OCI-LY3 (cell line): ENCODE measurements around the gene SEMA6A.

Source experiments
- H2AFZ ChIP-seq: fragments of 200-600, 300-600 bp; shearing (Covaris generic); 2 replicates; pipeline ENCODE4 v1.6.0; 2014; ENCODE audit warnings: antibody characterized with exemption, low read depth, low read length
- H3K27ac ChIP-seq: fragments of 200-600, 300-600 bp; sonication (generic); 2 replicates; pipeline ENCODE4 v1.5.1; 2014; ENCODE audit warnings: mild to moderate bottlenecking, low read length, moderate library complexity, mixed read lengths
- H3K27me3 ChIP-seq: fragments of 200-600, 300-600 bp; sonication (generic); 2 replicates; pipeline ENCODE4 v1.6.1; 2014; ENCODE audit warnings: low read depth, low read length, mixed read lengths
- H3K36me3 ChIP-seq: fragments of 200-600, 300-600 bp; sonication (generic); replicated peaks from 2 replicates; pipeline ENCODE3; 2014; ENCODE audit warnings: low read depth, low read length, mixed read lengths
- H3K4me1 ChIP-seq: fragments of 300-600, 200-600 bp; sonication (generic); 2 replicates; pipeline ENCODE4 v1.6.1; 2014; ENCODE audit warnings: low read length, mixed read lengths
- H3K4me2 ChIP-seq: fragments of 200-600, 300-600 bp; sonication (generic); 2 replicates; pipeline ENCODE4 v1.6.1; 2014; ENCODE audit warnings: low read length, mixed read lengths
- H3K4me3 ChIP-seq: fragments of 300-600, 200-600 bp; sonication (generic); 2 replicates; pipeline ENCODE4 v1.5.1; 2014; ENCODE audit warnings: antibody characterized with exemption, mild to moderate bottlenecking, low read length, moderate library complexity
- H3K79me2 ChIP-seq: fragments of 300-600, 200-600 bp; shearing (Covaris generic); 2 replicates; pipeline ENCODE4 v1.6.1; 2014; ENCODE audit warnings: mild to moderate bottlenecking, low read length, mixed read lengths
- H3K9ac ChIP-seq: fragments of 300-600, 200-600 bp; shearing (Covaris generic); 2 replicates; pipeline ENCODE4 v1.6.0; 2014; ENCODE audit warnings: mild to moderate bottlenecking, low read length, moderate library complexity
- H3K9me3 ChIP-seq: fragments of 200-600, 300-600 bp; shearing (Covaris generic); 2 replicates; pipeline ENCODE4 v1.6.1; 2014; ENCODE audit warnings: low read length, mixed read lengths; ENCODE audit not compliant: insufficient read depth
- H4K20me1 ChIP-seq: fragments of 200-600, 300-600 bp; sonication (generic); 2 replicates; pipeline ENCODE4 v1.6.1; 2016; ENCODE audit warnings: low read length, mixed read lengths; ENCODE audit not compliant: insufficient read depth
- CTCF ChIP-seq: fragments of 200-600, 300-600 bp; sonication (generic); IDR thresholded peaks from 2 replicates; pipeline ENCODE4 v1.5.1; 2014; ENCODE audit warnings: antibody characterized with exemption, low read length, low read depth
- EZH2phosphoT487 ChIP-seq: fragments of 200-600 bp; shearing (Covaris generic); IDR thresholded peaks from 2 replicates; pipeline ENCODE4 v1.6.1; 2018; ENCODE audit warnings: antibody characterized with exemption, mixed run types, low read depth

The SEMA6A gene

GRCh38 chr5:116561658-116562057 is 13.0 kb downstream of the SEMA6A start:
- no peaks in the 10 kb centered on the region for H3K9me3 ChIP-seq
- H4K20me1 ChIP-seq, result no peaks in the 10 kb centered on the region
- H3K36me3 ChIP-seq, result no peaks in the 10 kb centered on the region
- H3K79me2 ChIP-seq, result no peaks in the 10 kb centered on the region
- no peak overlapping the region for H3K4me2 ChIP-seq
- H3K4me1 ChIP-seq, result peaks cover 8% of the 10 kb centered on the region
- no peaks in the 10 kb centered on the region for H3K27me3 ChIP-seq
- TF ChIP-seq CTCF, result no peak
- TF ChIP-seq EZH2phosphoT487, result no peak
- no peak overlapping the region for H3K4me3 ChIP-seq
- H3K27ac ChIP-seq, result no peak overlapping the region
- H3K9ac ChIP-seq, result no peak overlapping the region
- no peak overlapping the region for H2AFZ ChIP-seq

DNA sequence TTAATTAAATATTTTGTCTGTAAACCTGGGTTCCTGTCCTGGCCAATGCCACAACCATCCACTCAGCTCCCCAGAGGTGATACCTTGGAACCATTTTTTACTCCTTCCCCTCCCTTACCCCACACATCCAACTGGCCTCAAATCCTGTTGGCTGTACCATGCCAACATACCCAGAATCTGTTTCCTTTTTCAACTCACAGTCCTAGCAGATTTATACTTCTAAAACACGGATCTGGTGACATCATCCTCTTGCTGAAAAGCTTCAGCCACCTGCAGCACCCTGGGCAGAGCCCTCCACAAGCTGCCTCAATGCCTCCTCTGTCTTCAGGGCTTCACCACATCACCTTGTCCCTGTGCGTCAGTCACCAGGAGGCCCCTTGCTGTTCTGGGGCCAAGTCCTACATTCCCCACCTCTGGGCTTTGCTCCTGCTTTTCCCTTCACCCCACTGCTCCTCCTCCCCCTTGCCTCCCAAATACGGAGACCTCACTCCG is 14.9 kb downstream of the SEMA6A start:
- H2AFZ ChIP-seq, result no peak overlapping the region
- no peak for TF ChIP-seq CTCF
- no peak overlapping the region for H3K9ac ChIP-seq
- H3K9me3 ChIP-seq, result no peaks in the 10 kb centered on the region
- no peak overlapping the region for H3K4me2 ChIP-seq
- H3K4me1 ChIP-seq, result no peaks in the 10 kb centered on the region
- no peaks in the 10 kb centered on the region for H3K79me2 ChIP-seq
- H4K20me1 ChIP-seq, result no peaks in the 10 kb centered on the region
- no peaks in the 10 kb centered on the region for H3K27me3 ChIP-seq
- H3K27ac ChIP-seq, result no peak overlapping the region
- H3K4me3 ChIP-seq, result no peak overlapping the region
- H3K36me3 ChIP-seq, result no peaks in the 10 kb centered on the region

GRCh38 chr5:116559239-116559638 is 15.4 kb downstream of the SEMA6A start:
- H3K4me1 ChIP-seq, result no peaks in the 10 kb centered on the region

GRCh38 chr5:116557669-116558271 is 16.9 kb downstream of the SEMA6A start:
- Histone ChIP-seq H3K27ac (no peak overlapping the region), H4K20me1 (no peaks in the 10 kb centered on the region), H3K4me2 (peak overlapping the region; percentile 38), H3K4me1 (no peaks in the 10 kb centered on the region), H3K79me2 (no peaks in the 10 kb centered on the region), H3K9me3 (no peaks in the 10 kb centered on the region), H3K4me3 (no peak overlapping the region), H3K27me3 (no peaks in the 10 kb centered on the region), H3K9ac (no peak overlapping the region), H3K36me3 (no peaks in the 10 kb centered on the region), H2AFZ (no peak overlapping the region)
- TF ChIP-seq CTCF (peak; percentile 77), EZH2phosphoT487 (no peak)

More at GRCh38 chr5:116559239-116559638, 15.4 kb downstream of the SEMA6A start:
- Histone ChIP-seq H3K79me2 (no peaks in the 10 kb centered on the region), H3K4me2 (no peak overlapping the region), H3K27ac (no peak overlapping the region), H4K20me1 (no peaks in the 10 kb centered on the region), H3K36me3 (no peaks in the 10 kb centered on the region), H3K9me3 (no peaks in the 10 kb centered on the region), H3K27me3 (no peaks in the 10 kb centered on the region), H3K4me3 (no peak overlapping the region), H3K9ac (no peak overlapping the region), H2AFZ (no peak overlapping the region)
- TF ChIP-seq CTCF (no peak), EZH2phosphoT487 (no peak)
